SHP77 (cell line): ENCODE results near the gene SLC49A3.

ENCODE experiments used
- DNase-seq, 2 experiments: peaks; one replicate each; lab custom pipeline; 2025; lab: John Stamatoyannopoulos, UW

Gene SLC49A3

DNA sequence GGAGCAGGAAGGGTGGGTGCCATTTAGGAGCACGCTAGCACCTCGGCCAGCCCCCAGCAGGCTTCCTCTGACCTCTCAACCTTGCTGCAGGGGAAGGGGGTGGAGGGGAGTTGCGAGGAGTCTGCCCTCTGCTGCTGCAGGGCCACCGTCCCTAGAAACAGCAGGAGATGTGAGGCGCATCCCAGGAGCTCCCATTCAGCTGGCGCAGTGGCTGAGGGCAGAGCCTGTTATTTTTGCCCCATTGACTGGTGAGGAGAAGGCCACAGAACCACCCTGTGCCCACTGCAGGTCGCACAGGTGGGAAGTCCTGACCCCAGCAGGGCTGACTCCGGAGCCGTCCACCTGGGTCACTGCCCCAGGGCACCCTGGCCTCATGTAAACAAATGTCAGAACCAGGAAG is 55.5 kb downstream of the SLC49A3 start:
- no peak for DNase-seq

DNA sequence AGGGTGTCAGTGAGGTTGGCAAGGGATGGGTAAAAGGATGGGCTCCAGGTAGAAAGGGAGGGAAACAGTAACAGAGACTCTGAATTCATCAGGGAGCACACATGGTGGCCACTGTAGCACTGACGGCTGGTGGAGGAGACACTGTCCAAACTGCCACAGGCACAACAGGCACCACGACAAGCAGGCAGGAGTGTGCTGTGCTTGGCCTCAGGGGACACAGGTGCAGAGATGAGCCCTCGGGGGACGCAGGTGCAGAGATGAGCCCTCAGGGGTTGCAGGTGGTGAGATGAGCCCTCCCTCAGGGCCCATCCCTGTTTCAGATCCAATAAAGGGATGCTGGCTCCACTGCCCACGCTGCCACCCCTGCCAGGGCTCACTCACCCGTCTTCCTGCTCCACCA is 56.0 kb downstream of the SLC49A3 start:
- DNase-seq, result no peak

DNA sequence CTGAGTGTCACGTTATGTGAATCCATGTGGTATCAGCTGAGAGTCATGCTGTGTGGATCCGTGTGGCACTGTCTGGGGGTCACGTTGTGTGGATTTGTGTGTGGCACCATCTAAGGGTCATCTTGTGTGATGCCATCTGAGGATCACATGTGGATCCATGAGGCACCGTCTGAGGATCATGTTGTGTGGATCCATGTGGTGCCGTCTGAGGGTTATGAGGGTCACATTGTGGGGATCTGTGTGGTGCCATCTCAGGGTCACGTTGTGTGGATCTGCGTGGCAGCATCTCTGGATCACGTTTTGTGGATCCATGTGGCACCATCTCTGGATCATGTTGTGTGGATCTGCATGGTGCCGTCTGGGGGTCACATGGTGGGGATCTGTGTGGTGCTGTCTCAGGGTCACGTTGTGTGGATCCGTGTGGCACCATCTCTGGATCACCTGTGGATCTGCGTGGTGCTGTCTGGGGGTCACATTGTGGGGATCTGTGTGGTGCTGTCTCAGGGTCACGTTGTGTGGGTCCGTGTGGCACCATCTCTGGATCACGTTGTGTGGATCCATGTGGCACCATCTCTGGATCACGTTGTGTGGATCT is 56.7 kb downstream of the SLC49A3 start:
- no peak for DNase-seq
